Measurements from ENCODE around the gene MTHFD2L.

The MTHFD2L gene

DNA sequence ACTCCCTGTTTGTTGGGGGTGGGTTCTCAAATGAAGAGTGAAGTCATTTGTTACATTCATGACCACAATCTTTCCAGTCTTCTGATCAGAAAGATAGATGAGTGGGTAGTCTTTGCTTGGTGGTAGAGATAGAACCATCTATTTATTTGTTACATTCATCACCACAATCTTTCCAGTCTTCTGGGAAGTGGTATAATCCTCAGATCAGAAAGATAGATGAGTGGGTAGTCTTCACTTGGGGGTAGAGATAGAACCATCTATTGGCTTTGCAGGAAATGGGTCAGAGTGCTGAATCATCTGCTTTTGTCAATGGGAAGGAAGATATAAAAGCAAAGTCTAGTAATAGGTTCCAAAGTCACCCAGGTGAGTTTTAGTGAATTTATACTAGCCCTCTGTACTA is 86.1 kb downstream of the MTHFD2L start:
- H2BK15ac ChIP-seq (replicated peaks; ENCODE audit: low read depth), result no peak overlapping the region

GRCh38 chr4:74252933-74253332 is 95.0 kb downstream of the MTHFD2L start:
- Histone ChIP-seq H3K9ac (ENCODE audit: low read length) (no peak overlapping the region), H3K23ac (ENCODE audit: low read length) (no peak overlapping the region), H3K79me1 (ENCODE audit: low read length) (no peaks in the 10 kb centered on the region), H4K8ac (ENCODE audit: low read depth, low read length) (no peak overlapping the region), H3K79me2 (ENCODE audit: control insufficient read depth, insufficient read depth, low read length) (no peaks in the 10 kb centered on the region), H2AK5ac (ENCODE audit: low read length) (no peak overlapping the region), H2BK120ac (ENCODE audit: low read depth, low read length) (no peak overlapping the region), H3K4me3 (ENCODE audit: low read length) (no peak overlapping the region), H3K56ac (ENCODE audit: low read length) (no peak overlapping the region), H3K4me1 (ENCODE audit: control insufficient read depth, low read depth, low read length) (no peaks in the 10 kb centered on the region), H3K36me3 (ENCODE audit: control insufficient read depth, insufficient read depth, low read length) (no peaks in the 10 kb centered on the region), H3K4ac (ENCODE audit: low read depth, low read length) (no peak overlapping the region), H3K4me2 (ENCODE audit: low read length) (no peak overlapping the region), H3K27me3 (ENCODE audit: insufficient read depth, low read length, poor library complexity) (no peaks in the 10 kb centered on the region), H2BK5ac (ENCODE audit: low read length) (no peak overlapping the region), H3K27ac (ENCODE audit: low read depth, low read length) (no peak overlapping the region), H4K5ac (ENCODE audit: low read length) (no peak overlapping the region), H2BK15ac (replicated peaks; ENCODE audit: low read depth) (no peak overlapping the region), H3K18ac (ENCODE audit: low read length) (no peak overlapping the region)
- no peak for DNase-seq

More for the DNA sequence above, 86.1 kb downstream of the MTHFD2L start:
- Histone ChIP-seq H3K27ac (ENCODE audit: low read depth, low read length) (no peak overlapping the region), H2BK120ac (ENCODE audit: low read depth, low read length) (no peak overlapping the region), H3K4me2 (ENCODE audit: low read length) (no peak overlapping the region), H3K79me2 (ENCODE audit: control insufficient read depth, insufficient read depth, low read length) (no peaks in the 10 kb centered on the region), H3K4ac (ENCODE audit: low read depth, low read length) (no peak overlapping the region), H2AK5ac (ENCODE audit: low read length) (no peak overlapping the region), H4K5ac (ENCODE audit: low read length) (no peak overlapping the region), H3K23ac (ENCODE audit: low read length) (no peak overlapping the region), H3K56ac (ENCODE audit: low read length) (no peak overlapping the region), H3K79me1 (ENCODE audit: low read length) (no peaks in the 10 kb centered on the region), H3K9ac (ENCODE audit: low read length) (no peak overlapping the region), H3K36me3 (ENCODE audit: control insufficient read depth, insufficient read depth, low read length) (no peaks in the 10 kb centered on the region), H3K18ac (ENCODE audit: low read length) (no peak overlapping the region), H2BK5ac (ENCODE audit: low read length) (no peak overlapping the region), H3K4me3 (ENCODE audit: low read length) (no peak overlapping the region), H3K27me3 (ENCODE audit: insufficient read depth, low read length, poor library complexity) (no peaks in the 10 kb centered on the region), H3K4me1 (ENCODE audit: control insufficient read depth, low read depth, low read length) (no peaks in the 10 kb centered on the region), H4K8ac (ENCODE audit: low read depth, low read length) (no peak overlapping the region)
- DNase-seq, result no peak

GRCh38 chr4:74254386-74254785 is 96.5 kb downstream of the MTHFD2L start:
- no CpG with 5 or more reads among the region's 1 CpG for WGBS (ENCODE audit: extremely low coverage, insufficient coverage, low lambda C conversion rate)
- Histone ChIP-seq H3K4ac (ENCODE audit: low read depth, low read length) (no peak overlapping the region), H4K8ac (ENCODE audit: low read depth, low read length) (no peak overlapping the region)

DNA sequence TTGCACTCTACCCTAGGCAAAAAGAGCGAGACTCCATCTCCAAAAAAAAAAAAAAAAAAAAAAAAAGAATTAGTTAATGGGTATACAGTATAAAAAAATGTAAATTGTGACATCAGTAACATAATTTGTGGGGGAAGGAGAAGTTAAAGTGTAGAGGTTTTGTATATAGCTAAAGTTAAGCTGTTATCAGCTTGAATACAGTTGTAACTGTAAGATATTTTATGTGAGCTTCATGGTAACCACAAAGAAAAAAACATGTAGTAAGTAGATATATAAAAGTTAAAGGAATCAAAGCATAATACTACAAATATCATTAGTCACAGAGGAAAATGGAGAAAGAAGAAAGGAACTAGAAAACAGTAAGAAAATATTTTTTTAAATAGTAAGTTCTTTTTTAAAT is 97.2 kb downstream of the MTHFD2L start:
- DNase-seq, result no peak
- Histone ChIP-seq H3K18ac (ENCODE audit: low read length) (no peak overlapping the region), H3K23ac (ENCODE audit: low read length) (no peak overlapping the region), H2BK5ac (ENCODE audit: low read length) (no peak overlapping the region), H3K79me2 (ENCODE audit: control insufficient read depth, insufficient read depth, low read length) (no peaks in the 10 kb centered on the region), H3K4me1 (ENCODE audit: control insufficient read depth, low read depth, low read length) (no peaks in the 10 kb centered on the region), H3K4me2 (ENCODE audit: low read length) (no peak overlapping the region), H3K79me1 (ENCODE audit: low read length) (no peaks in the 10 kb centered on the region), H2BK15ac (replicated peaks; ENCODE audit: low read depth) (no peak overlapping the region), H3K27ac (ENCODE audit: low read depth, low read length) (no peak overlapping the region), H3K27me3 (ENCODE audit: insufficient read depth, low read length, poor library complexity) (no peaks in the 10 kb centered on the region), H3K4ac (ENCODE audit: low read depth, low read length) (no peak overlapping the region), H4K8ac (ENCODE audit: low read depth, low read length) (no peak overlapping the region), H3K36me3 (ENCODE audit: control insufficient read depth, insufficient read depth, low read length) (no peaks in the 10 kb centered on the region), H3K9ac (ENCODE audit: low read length) (no peak overlapping the region), H2AK5ac (ENCODE audit: low read length) (no peak overlapping the region), H3K4me3 (ENCODE audit: low read length) (no peak overlapping the region), H3K56ac (ENCODE audit: low read length) (no peak overlapping the region), H2BK120ac (ENCODE audit: low read depth, low read length) (no peak overlapping the region), H4K5ac (ENCODE audit: low read length) (no peak overlapping the region)
- no CpG with 5 or more reads among the region's 1 CpG for WGBS (ENCODE audit: extremely low coverage, insufficient coverage, low lambda C conversion rate)

More at GRCh38 chr4:74254386-74254785, 96.5 kb downstream of the MTHFD2L start:
- H4K5ac ChIP-seq (ENCODE audit: low read length), result no peak overlapping the region
- no peaks in the 10 kb centered on the region for H3K79me2 ChIP-seq (ENCODE audit: control insufficient read depth, insufficient read depth, low read length)
- no peak overlapping the region for H3K4me3 ChIP-seq (ENCODE audit: low read length)
- H3K27ac ChIP-seq (ENCODE audit: low read depth, low read length), result no peak overlapping the region
- H3K18ac ChIP-seq (ENCODE audit: low read length), result no peak overlapping the region
- no peak overlapping the region for H2AK5ac ChIP-seq (ENCODE audit: low read length)
- no peak overlapping the region for H2BK120ac ChIP-seq (ENCODE audit: low read depth, low read length)
- no peak overlapping the region for H2BK5ac ChIP-seq (ENCODE audit: low read length)
- H3K9ac ChIP-seq (ENCODE audit: low read length), result no peak overlapping the region
- no peaks in the 10 kb centered on the region for H3K36me3 ChIP-seq (ENCODE audit: control insufficient read depth, insufficient read depth, low read length)
- H3K79me1 ChIP-seq (ENCODE audit: low read length), result no peaks in the 10 kb centered on the region
- H3K23ac ChIP-seq (ENCODE audit: low read length), result no peak overlapping the region
- H3K4me2 ChIP-seq (ENCODE audit: low read length), result no peak overlapping the region
- H3K4me1 ChIP-seq (ENCODE audit: control insufficient read depth, low read depth, low read length), result no peaks in the 10 kb centered on the region
- no peaks in the 10 kb centered on the region for H3K27me3 ChIP-seq (ENCODE audit: insufficient read depth, low read length, poor library complexity)
- no peak for DNase-seq
- no peak overlapping the region for H2BK15ac ChIP-seq (replicated peaks; ENCODE audit: low read depth)
- no peak overlapping the region for H3K56ac ChIP-seq (ENCODE audit: low read length)

DNA sequence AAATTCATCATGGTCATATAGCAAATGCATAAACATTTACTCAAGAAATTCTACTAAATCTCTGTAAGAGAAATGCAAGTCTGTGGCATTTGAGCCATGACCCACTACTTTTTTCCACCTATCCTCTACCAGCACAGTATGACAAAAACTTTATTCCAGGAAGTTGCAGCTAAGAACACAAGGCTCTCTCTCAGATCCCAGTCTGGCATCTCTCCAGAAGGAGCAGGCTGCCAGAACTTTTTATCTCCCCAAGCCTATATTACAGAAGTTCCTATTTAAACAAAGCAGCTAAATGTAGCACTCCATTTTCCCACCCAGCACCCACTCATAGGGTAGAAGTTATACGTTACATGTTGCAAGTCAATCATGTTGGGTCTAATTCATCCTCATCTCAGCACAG is 101.0 kb downstream of the MTHFD2L start:
- no peak overlapping the region for H4K5ac ChIP-seq (ENCODE audit: low read length)
- H3K79me1 ChIP-seq (ENCODE audit: low read length), result no peaks in the 10 kb centered on the region
- H2AK5ac ChIP-seq (ENCODE audit: low read length), result no peak overlapping the region
- H3K4ac ChIP-seq (ENCODE audit: low read depth, low read length), result no peak overlapping the region
- H3K9ac ChIP-seq (ENCODE audit: low read length), result no peak overlapping the region
- H3K18ac ChIP-seq (ENCODE audit: low read length), result no peak overlapping the region
- no peak overlapping the region for H3K4me2 ChIP-seq (ENCODE audit: low read length)
- no peak overlapping the region for H3K23ac ChIP-seq (ENCODE audit: low read length)
- H3K4me1 ChIP-seq (ENCODE audit: control insufficient read depth, low read depth, low read length), result no peaks in the 10 kb centered on the region
- H3K36me3 ChIP-seq (ENCODE audit: control insufficient read depth, insufficient read depth, low read length), result no peaks in the 10 kb centered on the region
- H4K8ac ChIP-seq (ENCODE audit: low read depth, low read length), result no peak overlapping the region
- H3K27me3 ChIP-seq (ENCODE audit: insufficient read depth, low read length, poor library complexity), result no peaks in the 10 kb centered on the region
- no peak overlapping the region for H2BK15ac ChIP-seq (replicated peaks; ENCODE audit: low read depth)
- H2BK5ac ChIP-seq (ENCODE audit: low read length), result no peak overlapping the region
- H3K56ac ChIP-seq (ENCODE audit: low read length), result no peak overlapping the region
- H3K79me2 ChIP-seq (ENCODE audit: control insufficient read depth, insufficient read depth, low read length), result no peaks in the 10 kb centered on the region
- H3K4me3 ChIP-seq (ENCODE audit: low read length), result no peak overlapping the region
- DNase-seq, result no peak
- no peak overlapping the region for H3K27ac ChIP-seq (ENCODE audit: low read depth, low read length)
- no peak overlapping the region for H2BK120ac ChIP-seq (ENCODE audit: low read depth, low read length)
- WGBS (ENCODE audit: extremely low coverage, insufficient coverage, low lambda C conversion rate), result no CpG with 5 or more reads among the region's 1 CpG

DNA sequence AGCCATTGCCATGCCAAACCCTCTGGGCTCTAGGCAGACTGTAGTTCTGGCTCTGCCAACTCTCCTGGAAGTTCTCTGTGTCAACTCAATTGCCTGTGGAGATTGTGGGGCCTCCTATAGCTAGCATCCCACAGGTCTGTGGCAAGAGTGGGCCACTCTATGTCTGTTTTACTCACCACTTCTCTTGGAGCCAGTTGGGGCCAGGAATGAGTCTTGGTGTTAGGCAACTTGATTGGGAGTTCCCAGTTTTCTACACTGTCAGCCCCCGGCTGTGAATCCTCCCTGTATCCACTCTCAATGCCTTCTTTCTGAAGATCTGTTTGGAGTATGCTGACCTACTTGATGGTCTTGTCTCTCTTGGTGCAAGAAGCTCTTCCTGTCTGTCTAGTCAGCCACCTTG is 102.1 kb downstream of the MTHFD2L start:
- WGBS (ENCODE audit: extremely low coverage, insufficient coverage, low lambda C conversion rate), result no CpG with 5 or more reads among the region's 1 CpG
- Histone ChIP-seq H3K27me3 (ENCODE audit: insufficient read depth, low read length, poor library complexity) (no peaks in the 10 kb centered on the region), H3K4me2 (ENCODE audit: low read length) (no peak overlapping the region), H3K18ac (ENCODE audit: low read length) (no peak overlapping the region), H3K79me2 (ENCODE audit: control insufficient read depth, insufficient read depth, low read length) (no peaks in the 10 kb centered on the region), H3K79me1 (ENCODE audit: low read length) (no peaks in the 10 kb centered on the region), H3K4ac (ENCODE audit: low read depth, low read length) (no peak overlapping the region), H2BK120ac (ENCODE audit: low read depth, low read length) (no peak overlapping the region), H3K4me3 (ENCODE audit: low read length) (no peak overlapping the region), H3K4me1 (ENCODE audit: control insufficient read depth, low read depth, low read length) (no peaks in the 10 kb centered on the region), H2BK15ac (replicated peaks; ENCODE audit: low read depth) (no peak overlapping the region), H2BK5ac (ENCODE audit: low read length) (no peak overlapping the region), H3K56ac (ENCODE audit: low read length) (no peak overlapping the region), H3K9ac (ENCODE audit: low read length) (no peak overlapping the region), H3K36me3 (ENCODE audit: control insufficient read depth, insufficient read depth, low read length) (no peaks in the 10 kb centered on the region), H3K23ac (ENCODE audit: low read length) (no peak overlapping the region), H4K8ac (ENCODE audit: low read depth, low read length) (no peak overlapping the region), H2AK5ac (ENCODE audit: low read length) (no peak overlapping the region), H3K27ac (ENCODE audit: low read depth, low read length) (no peak overlapping the region), H4K5ac (ENCODE audit: low read length) (no peak overlapping the region)
- DNase-seq, result no peak
